ENCODE data around the gene UTS2R.

The UTS2R gene

GRCh38 chr17:82403662-82404660 is 32.4 kb downstream of the UTS2R start:
- Histone ChIP-seq H2AFZ (ENCODE audit: low read depth, low read length) (no peak overlapping the region), H3K9ac (ENCODE audit: low read length) (no peak overlapping the region), H3K36me3 (replicated peaks; ENCODE audit: low read depth, low read length) (peaks cover 11% of the 10 kb centered on the region), H3K4me2 (ENCODE audit: low read length) (no peak overlapping the region), H3K4me3 (ENCODE audit: low read length) (no peak overlapping the region), H3K27ac (ENCODE audit: low read length) (no peak overlapping the region), H3K4me1 (ENCODE audit: low read length) (peaks cover 28% of the 10 kb centered on the region), H3K27me3 (ENCODE audit: low read depth, low read length) (no peaks in the 10 kb centered on the region), H3K79me2 (ENCODE audit: low read length) (no peaks in the 10 kb centered on the region), H3K9me3 (ENCODE audit: insufficient read depth, low read length) (no peaks in the 10 kb centered on the region), H4K20me1 (ENCODE audit: insufficient read depth, low read length) (no peaks in the 10 kb centered on the region)
- TF ChIP-seq EZH2phosphoT487 (IDR thresholded peaks at IDR 0.05; ENCODE audit: low read depth) (no peak), CTCF (IDR thresholded peaks at IDR 0.05; ENCODE audit: low read depth, low read length) (no peak)

DNA sequence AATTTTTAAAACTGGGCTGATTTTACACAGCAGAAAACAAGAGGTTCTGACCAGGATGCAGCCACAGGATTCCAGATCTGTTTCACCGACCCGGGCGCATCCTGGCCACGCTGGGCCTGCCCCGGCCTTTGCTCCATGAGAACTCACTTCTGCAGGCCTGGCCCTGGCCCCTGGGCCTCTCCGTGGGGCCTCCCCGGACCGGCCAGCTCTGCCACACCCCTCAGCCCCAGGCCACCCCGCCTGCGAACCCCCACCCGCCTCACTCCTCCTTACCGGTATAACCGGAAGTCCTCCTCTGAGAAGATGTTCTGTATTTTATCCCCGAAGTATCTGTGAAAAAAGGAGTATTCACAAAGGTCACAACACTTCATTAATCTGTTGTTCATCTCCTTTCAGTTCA is 33.5 kb downstream of the UTS2R start:
- H3K79me2 ChIP-seq (ENCODE audit: low read length), result no peaks in the 10 kb centered on the region
- H3K9ac ChIP-seq (ENCODE audit: low read length), result no peak overlapping the region
- H3K36me3 ChIP-seq (replicated peaks; ENCODE audit: low read depth, low read length), result peaks cover 11% of the 10 kb centered on the region
- no peaks in the 10 kb centered on the region for H4K20me1 ChIP-seq (ENCODE audit: insufficient read depth, low read length)
- H2AFZ ChIP-seq (ENCODE audit: low read depth, low read length), result no peak overlapping the region
- peaks cover 28% of the 10 kb centered on the region for H3K4me1 ChIP-seq (ENCODE audit: low read length)
- H3K4me2 ChIP-seq (ENCODE audit: low read length), result no peak overlapping the region
- H3K4me3 ChIP-seq (ENCODE audit: low read length), result no peak overlapping the region
- TF ChIP-seq CTCF (IDR thresholded peaks at IDR 0.05; ENCODE audit: low read depth, low read length) (no peak), EZH2phosphoT487 (IDR thresholded peaks at IDR 0.05; ENCODE audit: low read depth) (no peak)
- H3K27ac ChIP-seq (ENCODE audit: low read length), result no peak overlapping the region
- no peaks in the 10 kb centered on the region for H3K27me3 ChIP-seq (ENCODE audit: low read depth, low read length)
- no peaks in the 10 kb centered on the region for H3K9me3 ChIP-seq (ENCODE audit: insufficient read depth, low read length)

DNA sequence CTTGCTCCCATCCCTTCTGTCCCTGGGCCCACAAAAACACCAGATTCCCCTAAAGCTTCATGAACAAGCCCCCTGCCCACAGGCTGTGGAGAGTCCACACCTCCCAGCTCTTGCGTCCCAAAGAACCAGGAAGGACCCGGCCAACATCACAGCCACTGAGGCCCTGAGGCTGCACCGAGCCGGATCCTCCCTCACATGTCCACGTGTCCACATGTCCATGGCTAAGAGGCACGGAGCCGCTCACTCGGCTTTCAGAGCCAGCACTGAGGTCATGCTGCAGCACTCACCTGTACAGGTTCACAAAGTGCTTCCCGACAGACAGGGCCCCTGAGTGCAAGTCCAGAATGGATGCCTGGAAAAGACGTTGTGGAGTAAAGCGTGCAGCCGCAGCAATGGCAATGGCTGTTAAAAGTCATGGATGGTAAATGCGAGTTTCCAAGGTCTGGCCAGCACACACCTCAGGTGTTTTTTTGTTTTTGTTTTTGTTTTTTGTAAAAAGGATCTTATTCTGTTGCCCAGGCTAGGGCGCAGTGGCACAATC is 34.6 kb downstream of the UTS2R start:
- Histone ChIP-seq H3K36me3 (replicated peaks; ENCODE audit: low read depth, low read length) (peaks cover 11% of the 10 kb centered on the region), H4K20me1 (ENCODE audit: insufficient read depth, low read length) (no peaks in the 10 kb centered on the region), H3K27me3 (ENCODE audit: low read depth, low read length) (no peaks in the 10 kb centered on the region)

More for the DNA sequence above, 34.6 kb downstream of the UTS2R start:
- Histone ChIP-seq H3K4me3 (ENCODE audit: low read length) (no peak overlapping the region), H3K27ac (ENCODE audit: low read length) (no peak overlapping the region), H3K4me1 (ENCODE audit: low read length) (peaks cover 22% of the 10 kb centered on the region), H3K9ac (ENCODE audit: low read length) (no peak overlapping the region), H2AFZ (ENCODE audit: low read depth, low read length) (no peak overlapping the region), H3K9me3 (ENCODE audit: insufficient read depth, low read length) (no peaks in the 10 kb centered on the region), H3K4me2 (ENCODE audit: low read length) (no peak overlapping the region), H3K79me2 (ENCODE audit: low read length) (no peaks in the 10 kb centered on the region)
- no peak for TF ChIP-seq EZH2phosphoT487 (IDR thresholded peaks at IDR 0.05; ENCODE audit: low read depth)
- no peak for TF ChIP-seq CTCF (IDR thresholded peaks at IDR 0.05; ENCODE audit: low read depth, low read length)
